RCC 7860 (cell line): ENCODE results near the gene DGKB.

ENCODE experiments used
- DNase-seq: peaks from one replicate; pipeline ENCODE4 v3.0.0-alpha.2; 2015; ENCODE audit warnings: low spot score
- FAIRE-seq: peaks from 2 replicates; lab custom pipeline; 2012; peaks lifted over from hg19 to GRCh38; lab: Jason Lieb, UNC

The DGKB gene

GRCh38 chr7:14761510-14762296 lies 140.8 kb downstream of the DGKB start:
- no peak for DNase-seq
- no peak for FAIRE-seq

- FAIRE-seq = no peak
These were observed 141.6 kb downstream of the DGKB start for GRCh38 chr7:14760730-14761478.

GRCh38 chr7:14759785-14760184 lies 142.8 kb downstream of the DGKB start:
- FAIRE-seq (no peak), DNase-seq (no peak)

More at GRCh38 chr7:14760730-14761478, 141.6 kb downstream of the DGKB start:
- DNase-seq = no peak

- FAIRE-seq = no peak
These were observed 147.9 kb downstream of the DGKB start for GRCh38 chr7:14754631-14755030.

GRCh38 chr7:14752301-14752700 lies 150.2 kb downstream of the DGKB start:
- no peak for FAIRE-seq
- no peak for DNase-seq

More at GRCh38 chr7:14754631-14755030, 147.9 kb downstream of the DGKB start:
- peak; percentile 14 for DNase-seq

GRCh38 chr7:14751461-14751860 lies 151.1 kb downstream of the DGKB start:
- FAIRE-seq (no peak), DNase-seq (no peak)

GRCh38 chr7:14748461-14748860 lies 154.1 kb downstream of the DGKB start:
- peak; percentile 49 for FAIRE-seq
- peak; percentile 74 for DNase-seq

- DNase-seq (no peak), FAIRE-seq (no peak)
These were observed 154.8 kb downstream of the DGKB start for GRCh38 chr7:14747701-14748100.

GRCh38 chr7:14745076-14745475 lies 157.5 kb downstream of the DGKB start:
- FAIRE-seq = no peak
- DNase-seq = no peak

- FAIRE-seq (no peak), DNase-seq (no peak)
These were observed 161.9 kb downstream of the DGKB start for GRCh38 chr7:14740606-14741005.

- no peak for DNase-seq
- FAIRE-seq = no peak
These were observed 162.7 kb downstream of the DGKB start for GRCh38 chr7:14739841-14740185.

- FAIRE-seq (no peak), DNase-seq (no peak)
These were observed 163.2 kb downstream of the DGKB start for GRCh38 chr7:14739168-14739840.

GRCh38 chr7:14738086-14738485 lies 164.5 kb downstream of the DGKB start:
- FAIRE-seq = no peak
- DNase-seq = no peak

GRCh38 chr7:14734839-14735321 lies 167.7 kb downstream of the DGKB start:
- no peak for DNase-seq

GRCh38 chr7:14720785-14721184 lies 181.8 kb downstream of the DGKB start:
- FAIRE-seq (no peak), DNase-seq (no peak)

More at GRCh38 chr7:14734839-14735321, 167.7 kb downstream of the DGKB start:
- FAIRE-seq = no peak

GRCh38 chr7:14717816-14718215 lies 184.7 kb downstream of the DGKB start:
- FAIRE-seq = peak; percentile 60

GRCh38 chr7:14717169-14717568 lies 185.4 kb downstream of the DGKB start:
- DNase-seq (no peak), FAIRE-seq (no peak)

More at GRCh38 chr7:14717816-14718215, 184.7 kb downstream of the DGKB start:
- DNase-seq = peak; percentile 23

- DNase-seq (no peak), FAIRE-seq (peak; percentile 8)
These were observed 188.3 kb downstream of the DGKB start for GRCh38 chr7:14714161-14714728.

- DNase-seq = no peak
These were observed 204.3 kb downstream of the DGKB start for GRCh38 chr7:14698239-14698638.

GRCh38 chr7:14697684-14698083 lies 204.9 kb downstream of the DGKB start:
- DNase-seq (no peak), FAIRE-seq (no peak)

More at GRCh38 chr7:14698239-14698638, 204.3 kb downstream of the DGKB start:
- peak; percentile 25 for FAIRE-seq
